ENCODE results near the gene ESR1.

The ESR1 gene

GRCh38 chr6:152094992-152095592 is 287.6 kb downstream of the ESR1 start:
- DNase-seq (ENCODE audit: low read depth in 2 of 2) = no peak

- no peak for DNase-seq (ENCODE audit: low read depth in 2 of 2)
Measured at GRCh38 chr6:152096863-152097496, 289.5 kb downstream of the ESR1 start.

GRCh38 chr6:152098683-152099082 is 291.2 kb downstream of the ESR1 start:
- no peak for DNase-seq (ENCODE audit: low read depth in 2 of 2)

- DNase-seq (ENCODE audit: low read depth in 2 of 2) = no peak
Measured at GRCh38 chr6:152099446-152100182, 292.1 kb downstream of the ESR1 start.

GRCh38 chr6:152100183-152100618 is 292.7 kb downstream of the ESR1 start:
- no peak for DNase-seq (ENCODE audit: low read depth in 2 of 2)

GRCh38 chr6:152107973-152108372 is 300.5 kb downstream of the ESR1 start:
- DNase-seq (ENCODE audit: low read depth in 2 of 2) = no peak

GRCh38 chr6:152110886-152111820 is 303.7 kb downstream of the ESR1 start:
- no peak for DNase-seq (ENCODE audit: low read depth in 2 of 2)

- DNase-seq (ENCODE audit: low read depth in 2 of 2) = no peak
Measured at GRCh38 chr6:152112491-152113261, 305.2 kb downstream of the ESR1 start.

- no peak for DNase-seq (ENCODE audit: low read depth in 2 of 2)
Measured at GRCh38 chr6:152117156-152118133, 310.0 kb downstream of the ESR1 start.

GRCh38 chr6:152118224-152118623 is 310.7 kb downstream of the ESR1 start:
- DNase-seq (ENCODE audit: low read depth in 2 of 2) = no peak

- DNase-seq (ENCODE audit: low read depth in 2 of 2) = no peak
Measured at GRCh38 chr6:152118678-152119077, 311.2 kb downstream of the ESR1 start.

- no peak for DNase-seq (ENCODE audit: low read depth in 2 of 2)
Measured at GRCh38 chr6:152119831-152120230, 312.3 kb downstream of the ESR1 start.

GRCh38 chr6:152121910-152122309 is 314.4 kb downstream of the ESR1 start:
- DNase-seq (ENCODE audit: low read depth in 2 of 2) = no peak

GRCh38 chr6:152122434-152122833 is 315.0 kb downstream of the ESR1 start:
- DNase-seq (ENCODE audit: low read depth in 2 of 2) = no peak

GRCh38 chr6:152123076-152123475 is 315.6 kb downstream of the ESR1 start:
- DNase-seq (ENCODE audit: low read depth in 2 of 2) = no peak

GRCh38 chr6:152124429-152125074 is 317.1 kb downstream of the ESR1 start:
- no peak for DNase-seq (ENCODE audit: low read depth in 2 of 2)

GRCh38 chr6:152127432-152128165 is 320.1 kb downstream of the ESR1 start:
- DNase-seq (ENCODE audit: low read depth in 2 of 2) = no peak

GRCh38 chr6:152129691-152130151 is 322.2 kb downstream of the ESR1 start:
- no peak for DNase-seq (ENCODE audit: low read depth in 2 of 2)

- no peak for DNase-seq (ENCODE audit: low read depth in 2 of 2)
Measured at GRCh38 chr6:152130441-152130840, 323.0 kb downstream of the ESR1 start.
